IPS DF 6.9 (cell line): ENCODE data around the gene EPHB1.

Experiments
- DNase-seq: peaks from one replicate; pipeline ENCODE4 v3.0.0-alpha.2; 2013; ENCODE audit warnings: low read depth, low spot score
- H3K27ac ChIP-seq: one replicate; pipeline ENCODE4 v1.5.1; 2013; ENCODE audit warnings: low read length, control low read depth
- H3K27me3 ChIP-seq: 2 replicates; pipeline ENCODE4 v1.6.1; 2013; ENCODE audit warnings: mild to moderate bottlenecking, low read length; ENCODE audit not compliant: control insufficient read depth, insufficient read depth
- H3K36me3 ChIP-seq: 2 replicates; pipeline ENCODE4 v1.6.1; 2013; ENCODE audit warnings: low read length; ENCODE audit not compliant: control insufficient read depth, insufficient read depth
- H3K4me1 ChIP-seq: 2 replicates; pipeline ENCODE4 v1.6.1; 2013; ENCODE audit warnings: low read length; ENCODE audit not compliant: control insufficient read depth, insufficient read depth
- H3K4me3 ChIP-seq: 2 replicates; pipeline ENCODE4 v1.5.1; 2013; ENCODE audit warnings: mild to moderate bottlenecking, low read length
- H3K9me3 ChIP-seq: 2 replicates; pipeline ENCODE4 v1.6.1; 2013; ENCODE audit warnings: low read length, inconsistent platforms; ENCODE audit not compliant: control insufficient read depth, insufficient read depth
- WGBS: extraction: QIAGEN DNeasy Blood & Tissue Kit; methylation state at CpG from one replicate; pipeline ENCODE4 v1.1.7; 2013; ENCODE audit warnings: mixed read lengths, missing lambda C conversion rate; ENCODE audit not compliant: insufficient read length, insufficient coverage; 5-methylcytosine and 5-hydroxymethylcytosine counted together

Gene EPHB1

DNA sequence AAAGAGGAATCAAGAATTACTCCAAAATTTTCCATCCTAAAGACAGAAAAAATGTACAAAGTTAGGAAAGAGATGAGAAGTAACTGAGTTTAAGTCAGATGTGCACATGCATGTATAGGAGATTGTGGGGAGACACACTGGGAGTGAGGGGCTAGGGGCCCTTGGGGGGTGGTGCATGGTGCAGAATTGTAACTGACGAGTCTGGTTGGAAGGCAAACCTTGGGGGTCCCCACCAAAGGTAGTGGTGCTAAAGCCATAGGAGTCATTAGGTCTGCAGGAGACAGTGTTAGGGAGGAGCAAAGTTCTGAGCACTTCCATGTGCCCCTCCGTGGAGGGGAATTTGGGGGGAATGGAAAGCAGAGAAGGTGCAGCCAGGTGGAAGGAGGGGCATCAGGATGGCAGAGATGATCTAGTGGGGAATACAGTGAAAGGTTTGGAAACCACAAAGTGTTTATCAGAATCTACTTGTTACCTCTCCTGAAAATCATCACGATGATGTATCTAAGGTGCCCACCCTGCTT lies 37.5 kb upstream of the EPHB1 start:
- Histone ChIP-seq H3K9me3 (no peaks in the 10 kb centered on the region), H3K4me3 (no peak overlapping the region), H3K27ac (no peak overlapping the region), H3K27me3 (no peaks in the 10 kb centered on the region), H3K4me1 (no peaks in the 10 kb centered on the region), H3K36me3 (no peaks in the 10 kb centered on the region)
- WGBS = no CpG with 5 or more reads among the region's 3 CpGs
- DNase-seq = no peak

DNA sequence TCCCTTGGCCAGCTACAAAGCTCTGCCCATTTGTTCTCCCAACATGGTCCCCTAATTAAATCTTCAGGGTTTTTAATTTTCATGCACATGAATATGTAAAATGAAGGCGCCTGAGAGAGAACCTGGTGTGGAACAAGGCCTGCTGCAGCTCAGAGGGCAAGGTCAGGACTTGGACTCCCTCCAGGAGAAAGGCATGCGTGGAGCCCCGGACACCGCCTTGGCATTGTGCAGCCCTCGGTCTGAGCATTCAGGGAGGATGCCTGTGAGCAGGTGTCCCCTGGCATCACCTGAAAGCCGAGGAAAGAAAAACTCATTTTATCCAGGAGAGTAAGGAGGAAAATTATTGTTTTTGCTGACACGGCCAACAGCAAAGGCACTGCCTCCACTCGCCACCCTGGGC lies 33.8 kb upstream of the EPHB1 start:
- Histone ChIP-seq H3K4me1 (no peaks in the 10 kb centered on the region), H3K27me3 (no peaks in the 10 kb centered on the region), H3K4me3 (no peak overlapping the region), H3K27ac (no peak overlapping the region), H3K9me3 (no peaks in the 10 kb centered on the region), H3K36me3 (no peaks in the 10 kb centered on the region)
- no peak for DNase-seq
- no CpG with 5 or more reads among the region's 8 CpGs for WGBS

DNA sequence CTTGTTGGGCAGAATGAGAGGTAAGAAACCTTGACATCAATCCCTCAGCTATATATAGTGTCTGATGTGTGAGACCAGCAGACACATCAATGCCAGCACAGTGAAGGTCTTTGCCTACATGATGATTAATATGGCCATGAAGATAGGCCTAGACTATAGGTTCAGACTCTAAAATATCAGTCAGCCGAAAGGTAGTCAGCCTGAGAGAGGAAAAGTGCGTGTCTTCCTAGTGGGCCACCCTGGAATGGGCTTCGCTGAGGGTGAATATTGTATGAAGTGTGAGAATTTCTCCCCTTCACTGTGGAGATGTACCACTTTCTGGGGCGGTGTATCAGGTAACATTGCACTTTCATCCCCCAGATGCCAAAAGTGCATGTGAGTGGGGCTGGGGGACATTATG lies 33.0 kb upstream of the EPHB1 start:
- H3K9me3 ChIP-seq = no peaks in the 10 kb centered on the region
- no peak overlapping the region for H3K27ac ChIP-seq
- no peaks in the 10 kb centered on the region for H3K36me3 ChIP-seq
- H3K4me1 ChIP-seq = no peaks in the 10 kb centered on the region
- DNase-seq = no peak
- H3K4me3 ChIP-seq = no peak overlapping the region
- H3K27me3 ChIP-seq = no peaks in the 10 kb centered on the region
- WGBS = no CpG with 5 or more reads among the region's 4 CpGs

DNA sequence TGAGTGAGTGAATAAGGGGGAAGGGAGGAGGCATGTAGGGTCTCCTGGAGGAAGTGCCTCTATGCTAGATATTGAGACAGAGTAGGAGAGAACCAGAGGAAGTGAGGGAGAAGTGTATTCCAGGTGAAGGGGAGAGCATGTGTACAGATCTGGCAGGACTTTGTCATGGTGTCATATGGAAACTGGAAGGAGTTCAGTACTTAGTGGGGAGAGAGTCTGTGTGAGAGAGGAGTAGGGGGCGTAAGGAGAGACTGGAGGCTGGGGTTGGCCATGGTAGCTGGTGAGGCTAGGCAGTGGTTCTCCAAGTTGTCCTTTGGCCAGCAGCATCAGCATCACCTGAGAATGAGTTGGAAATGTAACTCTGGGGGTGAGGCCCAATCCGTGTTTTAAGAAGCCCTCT lies 29.6 kb upstream of the EPHB1 start:
- Histone ChIP-seq H3K4me3 (no peak overlapping the region), H3K9me3 (no peaks in the 10 kb centered on the region), H3K36me3 (no peaks in the 10 kb centered on the region), H3K27ac (no peak overlapping the region), H3K27me3 (no peaks in the 10 kb centered on the region), H3K4me1 (no peaks in the 10 kb centered on the region)
- DNase-seq = no peak
- WGBS = no CpG with 5 or more reads among the region's 2 CpGs

DNA sequence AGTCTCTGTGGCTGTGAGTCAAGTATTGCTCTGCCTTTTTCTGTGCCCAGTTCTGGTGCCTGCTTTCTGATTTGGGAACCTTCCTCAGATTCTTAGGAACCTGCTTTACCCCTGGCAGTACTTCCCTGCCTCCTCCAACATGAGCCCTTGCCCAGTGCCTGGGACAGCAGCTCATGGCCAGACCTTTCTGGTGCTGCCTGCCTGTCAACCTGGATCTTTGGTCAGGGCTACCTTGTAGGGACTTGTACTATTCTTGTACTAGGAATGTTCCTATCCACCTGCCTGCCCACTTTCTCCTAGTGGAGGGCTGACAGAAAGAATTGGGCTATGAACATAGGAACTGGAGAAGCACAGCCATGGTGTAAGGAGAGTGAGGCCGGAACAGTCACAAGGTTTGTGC lies 28.8 kb upstream of the EPHB1 start:
- H3K4me1 ChIP-seq = no peaks in the 10 kb centered on the region
- no peaks in the 10 kb centered on the region for H3K9me3 ChIP-seq
- DNase-seq = no peak
- no peaks in the 10 kb centered on the region for H3K36me3 ChIP-seq
- H3K27me3 ChIP-seq = no peaks in the 10 kb centered on the region
- no peak overlapping the region for H3K27ac ChIP-seq
- H3K4me3 ChIP-seq = no peak overlapping the region
- WGBS = no CpG with 5 or more reads among the region's 1 CpG

DNA sequence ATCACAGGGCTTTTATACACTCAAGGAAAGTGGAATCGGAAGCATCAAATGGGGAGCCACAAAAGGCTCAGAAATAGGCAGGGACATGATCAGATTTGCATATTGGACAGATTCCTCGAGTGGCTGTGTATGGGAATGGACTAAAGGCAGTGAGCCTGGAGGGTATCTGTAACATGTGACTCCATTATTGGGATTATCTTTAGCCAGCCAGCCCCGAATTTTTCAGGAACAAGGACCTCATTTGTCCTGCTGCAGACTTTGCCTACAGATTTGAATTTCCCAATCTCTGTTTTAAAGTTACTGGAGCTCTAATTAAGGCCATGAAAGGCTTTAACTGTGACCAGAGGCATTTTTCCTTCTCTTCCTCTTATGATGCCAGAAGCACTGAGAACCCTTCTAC lies 26.9 kb upstream of the EPHB1 start:
- DNase-seq = no peak
- no peak overlapping the region for H3K27ac ChIP-seq
- no peak overlapping the region for H3K4me3 ChIP-seq
- WGBS = no CpG with 5 or more reads among the region's 3 CpGs
- no peaks in the 10 kb centered on the region for H3K4me1 ChIP-seq
- no peaks in the 10 kb centered on the region for H3K27me3 ChIP-seq
- no peaks in the 10 kb centered on the region for H3K9me3 ChIP-seq
- no peaks in the 10 kb centered on the region for H3K36me3 ChIP-seq

DNA sequence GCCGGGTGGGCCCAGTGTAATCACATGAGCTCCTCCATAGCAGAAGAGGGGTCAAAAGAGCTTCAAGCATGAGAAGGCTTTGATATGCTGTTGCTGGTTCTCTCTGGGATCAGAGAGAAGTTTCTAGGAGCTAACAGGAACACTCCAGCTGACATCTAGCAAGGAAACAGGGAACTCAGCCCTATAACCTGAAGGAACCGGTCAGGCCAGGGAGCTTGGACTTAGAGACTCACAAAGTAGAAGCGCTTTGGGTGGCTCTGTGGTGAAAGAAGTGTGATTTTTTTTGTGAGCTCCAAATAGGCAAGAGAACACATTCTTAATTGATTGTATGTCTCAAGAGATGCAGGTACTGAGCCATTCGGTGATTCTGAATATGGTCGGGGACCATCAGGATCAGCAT lies 26.2 kb upstream of the EPHB1 start:
- no peak overlapping the region for H3K27ac ChIP-seq
- no peak for DNase-seq
- no peaks in the 10 kb centered on the region for H3K36me3 ChIP-seq
- no peaks in the 10 kb centered on the region for H3K27me3 ChIP-seq
- WGBS = no CpG with 5 or more reads among the region's 5 CpGs
- no peaks in the 10 kb centered on the region for H3K9me3 ChIP-seq
- no peak overlapping the region for H3K4me3 ChIP-seq
- H3K4me1 ChIP-seq = no peaks in the 10 kb centered on the region

DNA sequence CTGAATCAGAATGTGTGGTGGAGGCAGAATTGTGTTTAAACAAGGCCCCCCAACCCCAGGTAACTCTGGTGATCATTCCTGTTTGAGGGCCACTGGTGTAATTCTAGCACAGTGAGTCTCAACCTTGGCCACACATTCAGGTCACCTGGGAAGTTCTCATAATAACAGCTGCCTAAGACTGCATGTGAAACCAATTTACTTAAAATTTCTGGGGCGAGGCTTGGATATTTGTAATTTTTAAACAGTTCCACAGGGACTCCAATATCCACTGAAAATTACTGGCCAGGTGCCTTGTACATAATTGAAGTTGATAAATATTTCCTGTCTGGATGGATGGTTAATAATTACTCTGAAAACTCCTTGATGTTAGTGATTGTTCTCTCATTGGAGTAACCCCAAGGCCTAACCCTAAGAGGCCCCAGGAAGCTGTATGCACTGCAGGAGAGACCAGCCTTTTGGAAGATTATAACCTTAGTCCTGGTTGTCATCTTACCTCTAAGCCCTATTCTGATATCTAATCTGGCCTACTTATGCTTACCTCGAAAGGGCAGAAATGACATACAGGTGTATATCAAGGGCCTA lies 25.7 kb upstream of the EPHB1 start:
- Histone ChIP-seq H3K36me3 (no peaks in the 10 kb centered on the region), H3K27me3 (no peaks in the 10 kb centered on the region), H3K4me1 (no peaks in the 10 kb centered on the region), H3K27ac (no peak overlapping the region), H3K4me3 (no peak overlapping the region), H3K9me3 (no peaks in the 10 kb centered on the region)
- WGBS = no CpG with 5 or more reads among the region's 2 CpGs
- DNase-seq = no peak

DNA sequence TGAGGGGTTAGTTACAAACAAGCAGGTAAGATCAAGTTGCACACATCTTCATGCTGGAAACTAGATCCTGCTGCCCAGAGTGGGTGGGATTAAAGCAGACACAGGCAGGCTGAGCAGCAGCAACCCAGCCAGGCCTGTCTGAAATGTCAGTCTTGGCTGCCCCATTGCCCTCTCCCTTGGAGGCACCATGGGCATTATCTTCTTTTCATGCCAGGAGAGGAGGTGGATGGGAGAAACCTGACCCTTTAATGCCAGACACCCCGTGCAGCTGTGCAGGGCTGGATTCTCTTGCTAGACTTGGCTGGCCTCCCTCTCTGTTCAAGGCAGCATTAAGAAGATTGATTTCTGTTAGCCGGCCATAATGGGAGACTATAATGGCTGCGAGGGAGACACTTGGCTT lies 23.0 kb upstream of the EPHB1 start:
- Histone ChIP-seq H3K27ac (no peak overlapping the region), H3K4me3 (no peak overlapping the region), H3K4me1 (no peaks in the 10 kb centered on the region), H3K9me3 (no peaks in the 10 kb centered on the region), H3K27me3 (no peaks in the 10 kb centered on the region), H3K36me3 (no peaks in the 10 kb centered on the region)
- no CpG with 5 or more reads among the region's 3 CpGs for WGBS
- DNase-seq = no peak

DNA sequence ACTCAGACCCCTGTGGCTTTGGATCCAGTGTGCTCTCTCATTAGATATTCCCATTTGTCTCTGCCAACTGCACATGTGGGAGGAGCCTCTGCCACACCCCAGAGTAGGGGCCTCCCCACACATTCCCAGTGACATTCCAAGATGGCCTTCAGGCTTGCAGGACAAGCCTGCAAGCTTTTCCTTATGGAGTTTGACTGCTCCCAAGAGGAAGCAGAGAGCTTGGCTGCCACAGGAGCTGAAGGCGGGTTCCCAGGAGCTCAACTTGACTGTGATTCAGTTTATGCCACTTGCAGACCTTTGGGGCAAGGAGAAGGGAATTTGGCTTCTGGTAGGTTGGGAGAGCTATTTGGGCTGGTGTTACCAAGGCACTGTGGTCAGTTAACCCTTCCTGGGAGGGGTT lies 22.5 kb upstream of the EPHB1 start:
- DNase-seq = no peak
- no peaks in the 10 kb centered on the region for H3K36me3 ChIP-seq
- no peaks in the 10 kb centered on the region for H3K9me3 ChIP-seq
- H3K4me1 ChIP-seq = no peaks in the 10 kb centered on the region
- no peak overlapping the region for H3K27ac ChIP-seq
- H3K27me3 ChIP-seq = no peaks in the 10 kb centered on the region
- no peak overlapping the region for H3K4me3 ChIP-seq
- no CpG with 5 or more reads among the region's 1 CpG for WGBS

DNA sequence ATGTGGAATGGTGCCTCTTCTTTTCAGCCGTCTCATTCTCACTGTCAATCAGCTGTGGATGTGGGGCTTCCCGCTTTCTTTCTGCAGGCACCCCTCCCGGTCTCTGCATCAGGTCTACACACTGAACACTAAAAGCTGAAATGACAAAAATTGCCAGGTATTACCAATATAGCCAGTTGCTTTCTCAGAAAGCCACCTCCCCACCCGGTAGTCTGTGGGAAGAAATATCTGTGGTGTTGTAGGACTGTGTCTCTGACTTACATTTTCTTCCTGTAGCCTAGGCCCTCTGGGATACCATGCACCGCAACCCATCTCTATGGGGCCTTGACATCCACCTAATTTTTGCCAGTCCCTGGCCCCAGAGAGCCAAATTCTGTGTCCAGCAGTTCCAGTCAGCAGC lies 19.2 kb upstream of the EPHB1 start:
- H3K36me3 ChIP-seq = no peaks in the 10 kb centered on the region
- no peaks in the 10 kb centered on the region for H3K4me1 ChIP-seq
- H3K27ac ChIP-seq = no peak overlapping the region
- H3K27me3 ChIP-seq = no peaks in the 10 kb centered on the region
- no peak overlapping the region for H3K4me3 ChIP-seq
- H3K9me3 ChIP-seq = no peaks in the 10 kb centered on the region
- no peak for DNase-seq
- no CpG with 5 or more reads among the region's 5 CpGs for whole genome bisulfite sequencing
